GM13976 (cell line): Measurements from ENCODE around the gene TMEM237.

Experiments used
- DNase-seq: peaks from one replicate; pipeline ENCODE4 v3.0.0; 2012; ENCODE audit warnings: low spot score
- in situ Hi-C: fragments of 300-500 bp; cut with MboI; formaldehyde crosslinking; loops from one replicate; pipeline ENCODE4 v1.12.0; 2022; ENCODE audit warnings: low sequenced_read_pairs, mixed read lengths, inconsistent platforms; ENCODE audit not compliant: unreplicated experiment
- TF ChIP-seq, protein P1 (sequence below): IDR thresholded peaks from 2 replicates; pipeline ENCODE4 v1.5.1; 2012; ENCODE audit warnings: borderline replicate concordance, mild to moderate bottlenecking; ENCODE audit not compliant: insufficient read depth; ENCODE audit errors: extremely low read depth, missing control alignments, control extremely low read depth

The TMEM237 gene

GRCh38 chr2:201644001-201644400 lies 698 bp upstream of the TMEM237 start:
- TF ChIP-seq, protein P1, sequence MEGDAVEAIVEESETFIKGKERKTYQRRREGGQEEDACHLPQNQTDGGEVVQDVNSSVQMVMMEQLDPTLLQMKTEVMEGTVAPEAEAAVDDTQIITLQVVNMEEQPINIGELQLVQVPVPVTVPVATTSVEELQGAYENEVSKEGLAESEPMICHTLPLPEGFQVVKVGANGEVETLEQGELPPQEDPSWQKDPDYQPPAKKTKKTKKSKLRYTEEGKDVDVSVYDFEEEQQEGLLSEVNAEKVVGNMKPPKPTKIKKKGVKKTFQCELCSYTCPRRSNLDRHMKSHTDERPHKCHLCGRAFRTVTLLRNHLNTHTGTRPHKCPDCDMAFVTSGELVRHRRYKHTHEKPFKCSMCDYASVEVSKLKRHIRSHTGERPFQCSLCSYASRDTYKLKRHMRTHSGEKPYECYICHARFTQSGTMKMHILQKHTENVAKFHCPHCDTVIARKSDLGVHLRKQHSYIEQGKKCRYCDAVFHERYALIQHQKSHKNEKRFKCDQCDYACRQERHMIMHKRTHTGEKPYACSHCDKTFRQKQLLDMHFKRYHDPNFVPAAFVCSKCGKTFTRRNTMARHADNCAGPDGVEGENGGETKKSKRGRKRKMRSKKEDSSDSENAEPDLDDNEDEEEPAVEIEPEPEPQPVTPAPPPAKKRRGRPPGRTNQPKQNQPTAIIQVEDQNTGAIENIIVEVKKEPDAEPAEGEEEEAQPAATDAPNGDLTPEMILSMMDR, result no peak
- in situ Hi-C loops, result no loop called here
- DNase-seq, result no peak

DNA sequence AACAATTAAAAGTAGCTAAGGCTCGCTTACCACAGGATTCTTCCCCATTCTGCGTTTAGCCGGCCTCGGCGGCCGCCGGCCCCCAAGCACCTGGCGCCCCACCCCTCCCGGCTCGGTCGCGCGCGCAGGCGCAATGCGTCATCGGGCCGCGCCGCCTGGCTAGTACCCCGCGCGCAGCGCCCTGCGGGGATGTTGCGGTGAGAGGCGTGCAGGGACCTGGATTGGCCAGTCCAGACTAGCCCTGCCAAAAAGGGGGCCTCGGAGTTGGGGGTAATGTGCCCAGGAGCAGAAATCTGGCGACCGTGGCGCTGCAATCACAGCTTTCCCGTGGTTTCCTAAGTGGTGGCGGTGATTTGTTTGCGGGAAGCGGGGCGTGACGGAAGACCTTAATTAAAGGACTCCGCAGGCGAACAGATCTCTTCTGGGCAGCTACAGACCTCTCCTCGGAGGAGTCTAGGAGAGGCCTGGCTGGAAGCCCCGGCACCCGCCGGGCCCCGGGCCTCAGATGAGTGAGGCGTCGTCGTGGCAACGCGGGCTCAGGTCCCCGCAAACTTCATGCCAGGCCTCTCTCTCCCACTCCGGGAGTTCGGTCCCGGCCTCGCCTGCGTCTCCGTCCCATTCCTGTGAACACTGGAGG lies 606 bp downstream of the TMEM237 start:
- peak; percentile 91 for DNase-seq
- in situ Hi-C loops, result no loop called here
- TF ChIP-seq, protein P1, result no peak

- in situ Hi-C loops, result no loop called here
- DNase-seq, result no peak
- TF ChIP-seq, protein P1, result no peak
Measured at GRCh38 chr2:201642086-201642578, 1.2 kb downstream of the TMEM237 start.

DNA sequence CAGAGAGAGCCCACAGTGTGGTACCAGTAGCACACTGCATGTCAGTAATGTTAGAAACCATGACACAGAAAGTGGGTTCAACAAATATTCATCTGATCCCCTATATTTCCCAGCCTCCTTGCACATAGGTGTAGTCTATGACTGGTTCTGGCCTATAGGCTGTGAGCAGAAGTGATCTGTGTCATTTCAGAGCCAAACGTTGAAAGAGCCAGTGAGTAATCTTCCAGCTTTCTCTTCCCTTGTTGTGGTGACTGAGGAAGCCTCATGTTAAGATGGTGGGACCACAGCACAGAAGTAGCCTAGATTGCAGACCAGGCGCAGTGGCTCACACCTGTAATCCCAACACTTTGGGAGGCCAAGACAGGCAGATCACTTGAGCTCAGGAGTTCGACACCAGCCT lies 4.1 kb downstream of the TMEM237 start:
- no peak for DNase-seq
- TF ChIP-seq, protein P1, result no peak
- in situ Hi-C loops, result no loop called here

DNA sequence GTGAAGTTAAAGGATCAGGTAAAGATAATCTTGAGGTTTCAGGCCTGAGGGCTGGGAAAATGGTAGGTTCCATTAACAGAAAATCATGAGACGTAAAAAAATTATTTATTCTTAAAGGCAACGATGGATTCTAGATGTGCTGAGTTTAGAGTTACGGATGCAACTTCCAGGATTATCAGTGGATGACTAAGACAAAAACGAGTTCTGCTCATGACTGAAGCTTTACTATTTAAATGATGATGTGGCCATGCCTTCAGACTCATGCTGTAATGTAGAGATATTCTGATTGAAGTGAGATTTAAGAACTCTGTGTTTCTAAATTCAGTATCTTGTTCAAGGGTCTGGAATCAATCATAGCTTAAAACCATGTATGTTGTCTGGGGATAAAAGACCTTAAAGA lies 5.0 kb downstream of the TMEM237 start:
- TF ChIP-seq, protein P1, result no peak
- in situ Hi-C loops, result no loop called here
- no peak for DNase-seq

- in situ Hi-C loops, result no loop called here
- TF ChIP-seq, protein P1, result no peak
- no peak for DNase-seq
Measured at GRCh38 chr2:201633661-201634249, 9.5 kb downstream of the TMEM237 start.
